Fibroblast of lung (primary cell): ENCODE measurements around the gene KIF13A.

Experiments
- CTCF ChIP-seq, 2 donors: IDR thresholded peaks in 1 of 2; conservative IDR thresholded peaks in 1 of 2; 1 replicate in 1 of 2; 2 replicates in 1 of 2; pipeline ENCODE4 v1.5.1; 2011 to 2012; ENCODE audit warnings: low read length in 2 of 2, control low read depth in 1 of 2, inconsistent platforms in 1 of 2, low read depth in 1 of 2, mild to moderate bottlenecking in 1 of 2
- EZH2 ChIP-seq: IDR thresholded peaks from 2 replicates; pipeline ENCODE4 v1.5.1; 2012; ENCODE audit warnings: low read length, control low read depth, mild to moderate bottlenecking; ENCODE audit errors: missing control alignments

GRCh38 chr6:17780061-17780460, 207.4 kb downstream of the KIF13A start:
- TF ChIP-seq CTCF (conservative IDR thresholded peaks at IDR 0.05 in 1 of 2, IDR thresholded peaks at IDR 0.05 in 1 of 2; ENCODE audit: low read depth in 1 of 2, low read length in 2 of 2) (no peak), EZH2 (no peak)
